DND-41 (cell line): Measurements from ENCODE around the gene ENTPD2.
A peak's percentile ranks its signal among the peaks of the same experiment; 100 is the strongest.

Experiments
- ATAC-seq: fragments of 200-7000 bp; cut with Tn5 transposase; 3 replicates; pipeline ENCODE4 v1.9.1; 2021; ENCODE audit warnings: low read depth; ENCODE audit not compliant: insufficient read depth
- DNase-seq: peaks from one replicate; pipeline ENCODE4 v3.0.0-alpha.2; 2020
- H2AFZ ChIP-seq: 2 replicates; pipeline ENCODE4 v1.6.0; 2012; ENCODE audit warnings: low read depth, low read length
- H3K27ac ChIP-seq: 2 replicates; pipeline ENCODE4 v1.5.1; 2012; ENCODE audit warnings: low read length, inconsistent platforms
- H3K27me3 ChIP-seq: fragments of 200-600 bp; sonication (generic); 2 replicates; pipeline ENCODE4 v1.6.0; 2012; ENCODE audit warnings: low read length, mild to moderate bottlenecking, inconsistent platforms; ENCODE audit not compliant: insufficient read depth, poor library complexity
- H3K36me3 ChIP-seq: 2 replicates; pipeline ENCODE4 v1.5.1; 2012; ENCODE audit warnings: low read length, inconsistent platforms; ENCODE audit not compliant: insufficient read depth
- H3K4me1 ChIP-seq: 2 replicates; pipeline ENCODE4 v1.5.1; 2012; ENCODE audit warnings: mild to moderate bottlenecking, low read length; ENCODE audit not compliant: insufficient read depth
- H3K4me2 ChIP-seq: 2 replicates; pipeline ENCODE4 v1.6.0; 2012; ENCODE audit warnings: mild to moderate bottlenecking, moderate library complexity, low read length, inconsistent platforms; ENCODE audit not compliant: insufficient read depth
- H3K4me3 ChIP-seq, 2 experiments: fragments of 200-600 bp in 1 of 2; shearing (Covaris generic) in 1 of 2; 2 replicates each; pipeline ENCODE4 v1.5.1; 2012 to 2016; ENCODE audit warnings: inconsistent platforms in 2 of 2, low read length in 2 of 2, mild to moderate bottlenecking in 2 of 2, low read depth in 1 of 2, moderate library complexity in 1 of 2
- H3K79me2 ChIP-seq: 2 replicates; pipeline ENCODE4 v1.6.0; 2012; ENCODE audit warnings: low read length, inconsistent platforms; ENCODE audit not compliant: insufficient read depth
- H3K9ac ChIP-seq: 2 replicates; pipeline ENCODE4 v1.6.0; 2012; ENCODE audit warnings: low read depth, mild to moderate bottlenecking, inconsistent platforms, low read length, moderate library complexity
- H3K9me3 ChIP-seq: 2 replicates; pipeline ENCODE4 v1.5.1; 2012; ENCODE audit warnings: low read length, moderate library complexity, mild to moderate bottlenecking, inconsistent platforms; ENCODE audit not compliant: insufficient read depth, severe bottlenecking
- H4K20me1 ChIP-seq: 2 replicates; pipeline ENCODE4 v1.6.0; 2012; ENCODE audit warnings: low read length; ENCODE audit not compliant: insufficient read depth
- CTCF ChIP-seq: IDR thresholded peaks from 2 replicates; pipeline ENCODE4 v1.5.1; 2012; ENCODE audit warnings: borderline replicate concordance, low read length, moderate library complexity, mild to moderate bottlenecking; ENCODE audit not compliant: poor library complexity, severe bottlenecking; ENCODE audit errors: extremely low read depth
- EZH2 ChIP-seq: IDR thresholded peaks from 3 replicates; pipeline ENCODE4 v1.6.1; 2012; ENCODE audit warnings: borderline replicate concordance, low read depth, mild to moderate bottlenecking, moderate library complexity, low read length, inconsistent platforms; ENCODE audit not compliant: severe bottlenecking

ENTPD2 gene

GRCh38 chr9:137009938-137010732 is 43.7 kb downstream of the ENTPD2 start:
- Histone ChIP-seq H3K79me2 (no peaks in the 10 kb centered on the region), H3K4me2 (no peak overlapping the region), H3K27me3 (no peaks in the 10 kb centered on the region), H3K36me3 (no peaks in the 10 kb centered on the region), H2AFZ (no peak overlapping the region), H4K20me1 (no peaks in the 10 kb centered on the region), H3K9me3 (no peaks in the 10 kb centered on the region), H3K4me3 (no peak overlapping the region), H3K9ac (no peak overlapping the region), H3K4me1 (no peaks in the 10 kb centered on the region), H3K27ac (no peak overlapping the region)
- no peak for TF ChIP-seq CTCF
- no peak for TF ChIP-seq EZH2
- ATAC-seq: 0 out of 3 replicates have a peak, but pooled peaks have one; percentile 31
- DNase-seq: no peak

- Histone ChIP-seq H3K79me2 (no peaks in the 10 kb centered on the region), H3K36me3 (no peaks in the 10 kb centered on the region), H3K9me3 (no peaks in the 10 kb centered on the region), H3K4me1 (no peaks in the 10 kb centered on the region), H3K4me3 (no peak overlapping the region), H4K20me1 (no peaks in the 10 kb centered on the region), H3K27me3 (no peaks in the 10 kb centered on the region), H3K9ac (no peak overlapping the region), H3K4me2 (no peak overlapping the region), H3K27ac (no peak overlapping the region), H2AFZ (no peak overlapping the region)
- DNase-seq (no peak), ATAC-seq (no peak)
- no peak for TF ChIP-seq EZH2
- no peak for TF ChIP-seq CTCF
Measured at GRCh38 chr9:137009217-137009616, 44.6 kb downstream of the ENTPD2 start.

DNA sequence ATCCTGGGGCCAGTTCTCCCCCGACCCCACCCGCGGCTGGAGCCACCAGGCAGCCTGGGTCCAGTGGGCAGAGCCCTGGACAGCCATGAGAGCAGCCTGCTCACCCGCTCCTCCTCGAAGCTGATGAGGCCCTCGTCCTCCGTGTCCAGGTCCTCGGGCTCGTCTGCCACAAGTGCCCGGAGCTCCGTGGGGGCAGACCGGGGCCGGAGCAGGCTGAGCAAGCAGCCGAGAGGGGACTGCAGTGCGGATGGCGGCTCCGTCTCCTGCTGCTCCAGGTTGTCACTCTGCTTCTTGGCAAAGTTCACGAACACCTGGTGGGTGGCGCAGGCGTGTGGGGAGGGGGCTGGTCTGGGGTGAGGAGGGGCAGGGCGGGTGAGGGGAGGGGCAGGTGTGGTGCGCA is 45.5 kb downstream of the ENTPD2 start:
- H3K4me2 ChIP-seq: no peak overlapping the region
- ATAC-seq: no peak

More for the DNA sequence above, 45.5 kb downstream of the ENTPD2 start:
- Histone ChIP-seq H3K27ac (no peak overlapping the region), H3K4me3 (no peak overlapping the region), H3K79me2 (no peaks in the 10 kb centered on the region), H3K4me1 (no peaks in the 10 kb centered on the region), H3K36me3 (no peaks in the 10 kb centered on the region), H3K9ac (no peak overlapping the region), H4K20me1 (no peaks in the 10 kb centered on the region), H3K9me3 (no peaks in the 10 kb centered on the region), H2AFZ (no peak overlapping the region), H3K27me3 (no peaks in the 10 kb centered on the region)
- no peak for TF ChIP-seq CTCF
- TF ChIP-seq EZH2: no peak
- DNase-seq: no peak
